Measurements from ENCODE around the gene CDC42BPA.

The CDC42BPA gene

GRCh38 chr1:226983992-226984364 lies 334.3 kb downstream of the CDC42BPA start:
- ATAC-seq (ENCODE audit: insufficient read depth, low read depth) (no peak), DNase-seq (no peak)
- Histone ChIP-seq H3K79me2 (ENCODE audit: insufficient read depth, low read length) (no peaks in the 10 kb centered on the region), H3K27ac (ENCODE audit: low read length) (no peak overlapping the region), H3K36me3 (ENCODE audit: insufficient read depth, low read length) (peaks cover 36% of the 10 kb centered on the region), H3K27me3 (ENCODE audit: insufficient read depth, low read length, poor library complexity) (no peaks in the 10 kb centered on the region), H3K9me3 (ENCODE audit: insufficient read depth, low read length, severe bottlenecking) (no peaks in the 10 kb centered on the region), H3K4me3 (ENCODE audit: low read depth in 1 of 2, low read length in 2 of 2) (no peak overlapping the region), H4K20me1 (ENCODE audit: insufficient read depth, low read length) (no peaks in the 10 kb centered on the region; the same call in 1 of the 2 replicates), H3K9ac (ENCODE audit: low read depth, low read length) (no peak overlapping the region), H3K4me1 (ENCODE audit: insufficient read depth, low read length) (no peaks in the 10 kb centered on the region), H3K4me2 (ENCODE audit: insufficient read depth, low read length) (no peak overlapping the region), H2AFZ (ENCODE audit: low read depth, low read length) (no peak overlapping the region)
- TF ChIP-seq CTCF (IDR thresholded peaks at IDR 0.05; ENCODE audit: borderline replicate concordance, extremely low read depth, low read length, poor library complexity, severe bottlenecking), result no peak
- TF ChIP-seq EZH2 (IDR thresholded peaks at IDR 0.05; ENCODE audit: borderline replicate concordance, low read depth, low read length, severe bottlenecking), result no peak

- Histone ChIP-seq H3K4me1 (ENCODE audit: insufficient read depth, low read length) (no peaks in the 10 kb centered on the region), H3K36me3 (ENCODE audit: insufficient read depth, low read length) (peaks cover 36% of the 10 kb centered on the region), H3K27ac (ENCODE audit: low read length) (no peak overlapping the region), H3K79me2 (ENCODE audit: insufficient read depth, low read length) (no peaks in the 10 kb centered on the region), H4K20me1 (ENCODE audit: insufficient read depth, low read length) (no peaks in the 10 kb centered on the region; the same call in 1 of the 2 replicates), H3K9ac (ENCODE audit: low read depth, low read length) (no peak overlapping the region), H3K9me3 (ENCODE audit: insufficient read depth, low read length, severe bottlenecking) (no peaks in the 10 kb centered on the region), H3K27me3 (ENCODE audit: insufficient read depth, low read length, poor library complexity) (no peaks in the 10 kb centered on the region), H3K4me3 (ENCODE audit: low read depth in 1 of 2, low read length in 2 of 2) (no peak overlapping the region), H3K4me2 (ENCODE audit: insufficient read depth, low read length) (no peak overlapping the region), H2AFZ (ENCODE audit: low read depth, low read length) (no peak overlapping the region)
- ATAC-seq (ENCODE audit: insufficient read depth, low read depth) (no peak), DNase-seq (no peak)
- TF ChIP-seq CTCF (IDR thresholded peaks at IDR 0.05; ENCODE audit: borderline replicate concordance, extremely low read depth, low read length, poor library complexity, severe bottlenecking) (no peak), EZH2 (IDR thresholded peaks at IDR 0.05; ENCODE audit: borderline replicate concordance, low read depth, low read length, severe bottlenecking) (no peak)
These were observed 334.9 kb downstream of the CDC42BPA start for GRCh38 chr1:226983247-226983991.

GRCh38 chr1:226982451-226983177 lies 335.7 kb downstream of the CDC42BPA start:
- no peak overlapping the region for H3K9ac ChIP-seq (ENCODE audit: low read depth, low read length)
- H3K27ac ChIP-seq (ENCODE audit: low read length), result no peak overlapping the region
- H2AFZ ChIP-seq (ENCODE audit: low read depth, low read length), result no peak overlapping the region
- H3K27me3 ChIP-seq (ENCODE audit: insufficient read depth, low read length, poor library complexity), result no peaks in the 10 kb centered on the region
- no peaks in the 10 kb centered on the region for H3K4me1 ChIP-seq (ENCODE audit: insufficient read depth, low read length)
- H3K9me3 ChIP-seq (ENCODE audit: insufficient read depth, low read length, severe bottlenecking), result no peaks in the 10 kb centered on the region
- H3K4me3 ChIP-seq (ENCODE audit: low read depth in 1 of 2, low read length in 2 of 2), result no peak overlapping the region
- H3K36me3 ChIP-seq (ENCODE audit: insufficient read depth, low read length), result peaks cover 43% of the 10 kb centered on the region
- no peak for TF ChIP-seq CTCF (IDR thresholded peaks at IDR 0.05; ENCODE audit: borderline replicate concordance, extremely low read depth, low read length, poor library complexity, severe bottlenecking)
- TF ChIP-seq EZH2 (IDR thresholded peaks at IDR 0.05; ENCODE audit: borderline replicate concordance, low read depth, low read length, severe bottlenecking), result no peak
- H3K79me2 ChIP-seq (ENCODE audit: insufficient read depth, low read length), result no peaks in the 10 kb centered on the region
- no peak overlapping the region for H3K4me2 ChIP-seq (ENCODE audit: insufficient read depth, low read length)
- no peaks in the 10 kb centered on the region; the same call in 1 of the 2 replicates for H4K20me1 ChIP-seq (ENCODE audit: insufficient read depth, low read length)
- ATAC-seq (ENCODE audit: insufficient read depth, low read depth) (no peak), DNase-seq (no peak)
